GM23338 (cell line): ENCODE data around the gene APOLD1. TPM values are rescaled to one million over a fixed set of nuclear protein-coding genes. Genes with fewer than 3 reads are reported as not detected.
A peak's percentile ranks its signal among the peaks of the same experiment; 100 is the strongest.

Source experiments
- ATAC-seq: fragments of 200-7000 bp; cut with Tn5 transposase; 3 replicates; pipeline ENCODE4 v1.9.1; 2020
- DNase-seq: peaks from one replicate; pipeline ENCODE4 v3.0.0-alpha.2; 2015; ENCODE audit warnings: low spot score
- H2AFZ ChIP-seq: fragments of 200-600 bp; sonication (generic); 2 replicates; pipeline ENCODE4 v1.8.0; 2016; ENCODE audit warnings: antibody characterized with exemption, mild to moderate bottlenecking, moderate library complexity
- H3F3A ChIP-seq: fragments of 200-600 bp; sonication (generic); replicated peaks from 2 replicates; pipeline ENCODE4 v1.8.0; 2017; ENCODE audit warnings: antibody characterized with exemption, mixed run types, low read depth
- H3K27ac ChIP-seq: fragments of 200-600 bp; sonication (generic); 2 replicates; pipeline ENCODE4 v1.6.1; 2016; ENCODE audit warnings: low read depth
- H3K27me3 ChIP-seq: fragments of 200-600 bp; sonication (generic); 2 replicates; pipeline ENCODE4 v1.8.0; 2016; ENCODE audit warnings: mild to moderate bottlenecking, mixed run types, moderate library complexity; ENCODE audit not compliant: insufficient read depth
- H3K36me3 ChIP-seq: fragments of 200-600 bp; sonication (generic); 2 replicates; pipeline ENCODE4 v1.8.0; 2016; ENCODE audit warnings: mild to moderate bottlenecking; ENCODE audit not compliant: insufficient read depth
- H3K4me1 ChIP-seq: fragments of 200-600 bp; sonication (generic); 2 replicates; pipeline ENCODE4 v1.8.0; 2016; ENCODE audit warnings: mild to moderate bottlenecking, moderate library complexity; ENCODE audit not compliant: insufficient read depth
- H3K4me2 ChIP-seq: fragments of 200-600 bp; sonication (generic); 2 replicates; pipeline ENCODE4 v1.7.1; 2017; ENCODE audit warnings: mixed run types
- H3K4me3 ChIP-seq: fragments of 200-600 bp; sonication (generic); 2 replicates; pipeline ENCODE4 v1.6.1; 2016; ENCODE audit warnings: mixed run types
- H3K79me2 ChIP-seq: fragments of 200-600 bp; sonication (generic); replicated peaks from 2 replicates; pipeline ENCODE4 v1.8.0; 2017; ENCODE audit warnings: mild to moderate bottlenecking; ENCODE audit not compliant: insufficient read depth
- H3K9me2 ChIP-seq: fragments of 200-600 bp; sonication (generic); 2 replicates; pipeline ENCODE4 v1.8.0; 2017; ENCODE audit not compliant: insufficient read depth
- H4K20me1 ChIP-seq: fragments of 200-600 bp; sonication (generic); replicated peaks from 2 replicates; pipeline ENCODE4 v1.8.0; 2017; ENCODE audit warnings: mild to moderate bottlenecking; ENCODE audit not compliant: insufficient read depth
- H3K27ac Mint-ChIP-seq: 2 replicates; pipeline ENCODE4 v1.8.0; 2020; ENCODE audit warnings: inconsistent platforms, mild to moderate bottlenecking, moderate library complexity, mixed read lengths
- H3K27me3 Mint-ChIP-seq: 3 replicates; pipeline ENCODE4 v1.8.0; 2022; ENCODE audit warnings: low read depth, mild to moderate bottlenecking, moderate library complexity, mixed read lengths, inconsistent platforms; ENCODE audit not compliant: insufficient read depth, poor library complexity
- H3K36me3 Mint-ChIP-seq: 3 replicates; pipeline ENCODE4 v1.8.0; 2021; ENCODE audit warnings: low read depth, mild to moderate bottlenecking, inconsistent platforms, moderate library complexity, mixed read lengths
- H3K4me1 Mint-ChIP-seq: 3 replicates; pipeline ENCODE4 v1.8.0; 2020; ENCODE audit warnings: mild to moderate bottlenecking, inconsistent platforms, mixed read lengths
- H3K4me3 Mint-ChIP-seq: 3 replicates; pipeline ENCODE4 v1.8.0; 2021; ENCODE audit warnings: moderate library complexity, mild to moderate bottlenecking, inconsistent platforms, mixed read lengths
- H3K9me3 Mint-ChIP-seq: 3 replicates; pipeline ENCODE4 v1.8.0; 2020; ENCODE audit warnings: moderate library complexity, mild to moderate bottlenecking, inconsistent platforms, mixed read lengths
- ETS1 ChIP-seq: IDR thresholded peaks from 2 replicates; pipeline ENCODE4 v1.6.1; 2016; ENCODE audit warnings: antibody characterized with exemption
- JUNB ChIP-seq: IDR thresholded peaks from one replicate; pipeline ENCODE4 v1.6.1; 2016; ENCODE audit warnings: antibody characterized with exemption; ENCODE audit not compliant: unreplicated experiment
- NANOG ChIP-seq: IDR thresholded peaks from 2 replicates; pipeline ENCODE4 v1.6.1; 2016; ENCODE audit warnings: antibody characterized with exemption, borderline replicate concordance
- REST ChIP-seq: IDR thresholded peaks from one replicate; pipeline ENCODE4 v1.6.1; 2018; ENCODE audit warnings: antibody characterized with exemption; ENCODE audit not compliant: unreplicated experiment
- STAT1 ChIP-seq: IDR thresholded peaks from one replicate; pipeline ENCODE4 v1.6.1; 2016; ENCODE audit warnings: antibody characterized with exemption; ENCODE audit not compliant: unreplicated experiment
- ZNF331 ChIP-seq: fragments of 250-450 bp; sonication (Bioruptor Pico); IDR thresholded peaks from 2 replicates; pipeline ENCODE4 v1.5.0; 2020; ENCODE audit warnings: low read depth, mild to moderate bottlenecking, moderate library complexity
- polyA plus RNA-seq: library from polyadenylated mRNA; unstranded; fragments of >200 nt; fragmentation: Nextera tagmentation; extraction: Ambion mirVana; gene quantifications from 2 replicates; pipeline ENCODE4 v1.2.1, GENCODE V29; 2016
- total RNA-seq: library from RNA; depleted of rRNA; stranded (reverse); fragments of >200 nt; shearing (Covaris generic); gene quantifications from 2 replicates; pipeline ENCODE4 v1.2.3, GENCODE V29; 2014

Gene APOLD1
- total and polyA plus RNA-seq, 2 experiments from 2014 or later = 0.94 to 1.8 TPM

GRCh38 chr12:12745576-12746211 is 39.8 kb upstream of the APOLD1 start:
- no peak for ATAC-seq
- H3K4me1 ChIP-seq = peaks cover 4% of the 10 kb centered on the region; the same call in 1 of the 2 replicates
- H3K9me3 Mint-ChIP-seq = no peaks in the 10 kb centered on the region
- H2AFZ ChIP-seq = peak overlapping the region; percentile 78
- TF ChIP-seq NANOG = no peak
- no peak for TF ChIP-seq REST
- no peak overlapping the region for H3K4me2 ChIP-seq
- no peak overlapping the region for H3K4me3 Mint-ChIP-seq
- H3K27ac ChIP-seq = 0 out of 2 replicates have a peak overlapping the region, but pooled peaks have one; percentile 72
- no peaks in the 10 kb centered on the region for H3K79me2 ChIP-seq
- H3K9me2 ChIP-seq = no peaks in the 10 kb centered on the region
- no peaks in the 10 kb centered on the region for H3K36me3 ChIP-seq
- no peaks in the 10 kb centered on the region for H3K4me1 Mint-ChIP-seq
- no peaks in the 10 kb centered on the region for H3F3A ChIP-seq
- H3K4me3 ChIP-seq = no peak overlapping the region
- no peak for DNase-seq
- H4K20me1 ChIP-seq = no peaks in the 10 kb centered on the region
- no peak overlapping the region for H3K27ac Mint-ChIP-seq
- H3K36me3 Mint-ChIP-seq = no peaks in the 10 kb centered on the region
- peaks cover 5% of the 10 kb centered on the region for H3K27me3 Mint-ChIP-seq
- H3K27me3 ChIP-seq = no peaks in the 10 kb centered on the region

- H3K4me3 Mint-ChIP-seq = no peak overlapping the region
- H2AFZ ChIP-seq = peak overlapping the region; percentile 28; the same call in 1 of the 2 replicates
- TF ChIP-seq REST (no peak), JUNB (no peak), ZNF331 (CRISPR knock-in tag) (no peak), ETS1 (no peak), STAT1 (no peak)
These were observed 38.2 kb upstream of the APOLD1 start for GRCh38 chr12:12747278-12747677.

More at GRCh38 chr12:12747278-12747677, 38.2 kb upstream of the APOLD1 start:
- ATAC-seq (no peak), DNase-seq (no peak)
- Histone ChIP-seq H3K27me3 (no peaks in the 10 kb centered on the region), H3K4me3 (no peak overlapping the region), H4K20me1 (no peaks in the 10 kb centered on the region), H3F3A (no peaks in the 10 kb centered on the region), H3K79me2 (no peaks in the 10 kb centered on the region), H3K4me2 (no peak overlapping the region), H3K27ac (no peak overlapping the region), H3K9me2 (no peaks in the 10 kb centered on the region), H3K36me3 (no peaks in the 10 kb centered on the region), H3K4me1 (peaks cover 4% of the 10 kb centered on the region; the same call in 1 of the 2 replicates)
- H3K9me3 Mint-ChIP-seq = no peaks in the 10 kb centered on the region
- H3K4me1 Mint-ChIP-seq = no peaks in the 10 kb centered on the region
- no peaks in the 10 kb centered on the region for H3K36me3 Mint-ChIP-seq
- H3K27me3 Mint-ChIP-seq = peaks cover 10% of the 10 kb centered on the region
- no peak overlapping the region for H3K27ac Mint-ChIP-seq
